Endothelial cell of umbilical vein (primary cell): ENCODE results near the gene KAT6B.

Experiments
- CTCF ChIP-seq, 2 donors: IDR thresholded peaks; 1 replicate in 1 of 2; 2 replicates in 1 of 2; pipeline ENCODE4 v1.5.1; 2011; ENCODE audit warnings: low read length in 2 of 2, mild to moderate bottlenecking in 2 of 2, moderate library complexity in 2 of 2, control low read depth in 1 of 2, inconsistent platforms in 1 of 2, low read depth in 1 of 2; ENCODE audit not compliant: insufficient read depth in 1 of 2; ENCODE audit errors: extremely low read depth in 1 of 2
- GATA2 ChIP-seq: IDR thresholded peaks from 2 replicates; pipeline ENCODE4 v1.7.0; 2011; ENCODE audit warnings: low read depth, mild to moderate bottlenecking, moderate library complexity, mixed read lengths, low read length; ENCODE audit not compliant: insufficient read length, insufficient read depth

DNA sequence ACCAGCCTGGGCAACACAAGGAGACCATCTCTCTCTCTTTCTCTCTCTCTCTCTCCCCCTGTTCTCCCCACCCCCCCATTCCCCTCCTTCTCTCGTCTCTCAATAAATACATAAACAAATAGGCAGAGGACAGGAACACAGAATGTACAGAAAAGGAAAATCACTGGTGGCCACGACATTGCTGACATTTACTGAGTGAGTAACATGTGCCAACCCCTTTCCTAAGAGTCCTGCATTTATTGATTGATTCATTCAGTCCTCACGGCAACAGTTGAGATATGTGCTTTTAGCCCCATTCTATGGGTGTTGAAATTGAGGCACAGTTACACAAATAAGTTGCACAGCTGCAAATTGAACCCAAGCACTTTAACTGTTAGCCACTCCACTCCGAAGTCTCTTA lies 170.8 kb downstream of the KAT6B start:
- TF ChIP-seq CTCF (IDR thresholded peaks at IDR 0.05; ENCODE audit: extremely low read depth in 1 of 2, insufficient read depth in 1 of 2, low read depth in 1 of 2, low read length in 2 of 2) (no peak), GATA2 (no peak)
